Astrocyte of the spinal cord (primary cell): Measurements from ENCODE around the gene OGFOD2.
"Not testable (repeated sequence)": the region's sequence is repeated elsewhere in the genome, so short reads cannot be mapped to it uniquely, and the experiment has no call there.

Source experiments
- DNase-seq: peaks from one replicate; pipeline ENCODE4 v3.0.0; 2011; ENCODE audit warnings: low read depth, low spot score
- H3K4me3 ChIP-seq: 2 replicates; pipeline ENCODE4 v1.5.1; 2011; ENCODE audit warnings: low read depth, mild to moderate bottlenecking, low read length, moderate library complexity
- CTCF ChIP-seq: IDR thresholded peaks from 2 replicates; pipeline ENCODE4 v1.5.1; 2012; ENCODE audit warnings: low read depth, mild to moderate bottlenecking, low read length, inconsistent platforms
- in situ Hi-C: cut with HindIII; loops from 2 replicates; pipeline ENCODE4 v1.10.0; 2017; ENCODE audit warnings: low sequenced_read_pairs

OGFOD2 gene

GRCh38 chr12:122934722-122935121, 40.3 kb upstream of the OGFOD2 start:
- no peak for DNase-seq
- TF ChIP-seq CTCF = no peak
- H3K4me3 ChIP-seq = no peak overlapping the region
- in situ Hi-C loops = no loop called here

- in situ Hi-C loops = no loop called here
- H3K4me3 ChIP-seq = no peak overlapping the region
- no peak for DNase-seq
- TF ChIP-seq CTCF = no peak
Measured at GRCh38 chr12:122935318-122935717, 39.7 kb upstream of the OGFOD2 start.

GRCh38 chr12:122937622-122938091, 37.4 kb upstream of the OGFOD2 start:
- TF ChIP-seq CTCF = no peak
- no peak for DNase-seq
- H3K4me3 ChIP-seq = no peak overlapping the region
- in situ Hi-C loops = no loop called here

- DNase-seq = no peak
- TF ChIP-seq CTCF = no peak
- H3K4me3 ChIP-seq = no peak overlapping the region
- in situ Hi-C loops = no loop called here
Measured at GRCh38 chr12:122939125-122939524, 35.9 kb upstream of the OGFOD2 start.

- in situ Hi-C loops, H3K4me3 ChIP-seq: not testable (repeated sequence)
- peak; percentile 41 for DNase-seq
Measured at GRCh38 chr12:122941351-122941750, 33.7 kb upstream of the OGFOD2 start.

GRCh38 chr12:122942637-122943036, 32.4 kb upstream of the OGFOD2 start:
- no peak overlapping the region for H3K4me3 ChIP-seq
- no peak for TF ChIP-seq CTCF
- peak; percentile 30 for DNase-seq
- in situ Hi-C loops = no loop called here

GRCh38 chr12:122943196-122943595, 31.8 kb upstream of the OGFOD2 start:
- H3K4me3 ChIP-seq = no peak overlapping the region
- in situ Hi-C loops = no loop called here
- no peak for TF ChIP-seq CTCF
- DNase-seq = no peak
